Gastrocnemius medialis (tissue), 4 donors: Measurements from ENCODE around the gene HTT.

Source experiments
- POLR2A ChIP-seq, 2 donors: fragments of 450-650 bp; IDR thresholded peaks; one replicate each; pipeline ENCODE4 v1.6.1; 2017; ENCODE audit warnings: antibody characterized with exemption in 2 of 2, mild to moderate bottlenecking in 2 of 2, moderate library complexity in 2 of 2
- TF ChIP-seq, protein P1 (sequence below), 5 experiments: fragments of 450-650 bp in 3 of 5; fragments of 200-600 bp in 2 of 5; sonication (generic) in 2 of 5; IDR thresholded peaks in 4 of 5; conservative IDR thresholded peaks in 1 of 5; 1 replicate in 4 of 5; 2 replicates in 1 of 5; pipeline ENCODE4 v1.5.1; 2016 to 2019; ENCODE audit warnings: antibody characterized with exemption in 5 of 5, mild to moderate bottlenecking in 3 of 5, moderate library complexity in 3 of 5

GRCh38 chr4:3034231-3034630 is 40.2 kb upstream of the HTT start:
- TF ChIP-seq, protein P1, sequence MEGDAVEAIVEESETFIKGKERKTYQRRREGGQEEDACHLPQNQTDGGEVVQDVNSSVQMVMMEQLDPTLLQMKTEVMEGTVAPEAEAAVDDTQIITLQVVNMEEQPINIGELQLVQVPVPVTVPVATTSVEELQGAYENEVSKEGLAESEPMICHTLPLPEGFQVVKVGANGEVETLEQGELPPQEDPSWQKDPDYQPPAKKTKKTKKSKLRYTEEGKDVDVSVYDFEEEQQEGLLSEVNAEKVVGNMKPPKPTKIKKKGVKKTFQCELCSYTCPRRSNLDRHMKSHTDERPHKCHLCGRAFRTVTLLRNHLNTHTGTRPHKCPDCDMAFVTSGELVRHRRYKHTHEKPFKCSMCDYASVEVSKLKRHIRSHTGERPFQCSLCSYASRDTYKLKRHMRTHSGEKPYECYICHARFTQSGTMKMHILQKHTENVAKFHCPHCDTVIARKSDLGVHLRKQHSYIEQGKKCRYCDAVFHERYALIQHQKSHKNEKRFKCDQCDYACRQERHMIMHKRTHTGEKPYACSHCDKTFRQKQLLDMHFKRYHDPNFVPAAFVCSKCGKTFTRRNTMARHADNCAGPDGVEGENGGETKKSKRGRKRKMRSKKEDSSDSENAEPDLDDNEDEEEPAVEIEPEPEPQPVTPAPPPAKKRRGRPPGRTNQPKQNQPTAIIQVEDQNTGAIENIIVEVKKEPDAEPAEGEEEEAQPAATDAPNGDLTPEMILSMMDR (IDR thresholded peaks at IDR 0.05 in 4 of 5, conservative IDR thresholded peaks at IDR 0.05 in 1 of 5) = no peak
- no peak for TF ChIP-seq POLR2A (IDR thresholded peaks at IDR 0.05)
